Astrocyte (in vitro differentiated cells and primary cell): Measurements from ENCODE around the gene GSTA2. TPM values are rescaled to one million over a fixed set of nuclear protein-coding genes. Genes with fewer than 3 reads are reported as not detected.
A peak's percentile ranks its signal among the peaks of the same experiment; 100 is the strongest.

Experiments
- DNase-seq: peaks from one replicate; pipeline ENCODE4 v3.0.0-alpha.2; 2010; ENCODE audit warnings: low read depth
- FAIRE-seq: peaks from 2 replicates; lab custom pipeline; 2011; peaks lifted over from hg19 to GRCh38; lab: Jason Lieb, UNC
- H2AFZ ChIP-seq: 2 replicates; pipeline ENCODE4 v1.6.0; 2012; ENCODE audit warnings: low read depth, low read length, inconsistent platforms
- H3K27ac ChIP-seq: 2 replicates; pipeline ENCODE4 v1.5.1; 2011; ENCODE audit warnings: low read depth, low read length, inconsistent platforms
- H3K27me3 ChIP-seq: 2 replicates; pipeline ENCODE4 v1.6.0; 2011; ENCODE audit warnings: low read length, inconsistent platforms; ENCODE audit not compliant: insufficient read depth
- H3K36me3 ChIP-seq: 2 replicates; pipeline ENCODE4 v1.5.1; 2011; ENCODE audit warnings: low read length, inconsistent platforms; ENCODE audit not compliant: insufficient read depth
- H3K4me1 ChIP-seq: 2 replicates; pipeline ENCODE4 v1.5.1; 2011; ENCODE audit warnings: low read length, inconsistent platforms; ENCODE audit not compliant: insufficient read depth
- H3K4me2 ChIP-seq: 2 replicates; pipeline ENCODE4 v1.6.0; 2012; ENCODE audit warnings: low read length, inconsistent platforms
- H3K4me3 ChIP-seq: 2 replicates; pipeline ENCODE4 v1.5.1; 2011; ENCODE audit warnings: low read depth, mild to moderate bottlenecking, low read length, inconsistent platforms; ENCODE audit not compliant: insufficient read depth
- H3K79me2 ChIP-seq: 2 replicates; pipeline ENCODE4 v1.6.0; 2012; ENCODE audit warnings: mild to moderate bottlenecking, low read length, inconsistent platforms; ENCODE audit not compliant: insufficient read depth
- H3K9ac ChIP-seq: 2 replicates; pipeline ENCODE4 v1.6.0; 2012; ENCODE audit warnings: mild to moderate bottlenecking, low read length, inconsistent platforms
- H3K9me3 ChIP-seq: 2 replicates; pipeline ENCODE4 v1.5.1; 2012; ENCODE audit warnings: low read depth, mild to moderate bottlenecking, low read length, inconsistent platforms; ENCODE audit not compliant: insufficient read depth
- H4K20me1 ChIP-seq: 2 replicates; pipeline ENCODE4 v1.6.0; 2012; ENCODE audit warnings: low read length, inconsistent platforms; ENCODE audit not compliant: insufficient read depth
- H3K27ac Mint-ChIP-seq: one replicate; pipeline ENCODE4 v1.8.0; 2021; ENCODE audit warnings: mild to moderate bottlenecking, mixed read lengths; ENCODE audit not compliant: unreplicated experiment
- H3K27me3 Mint-ChIP-seq: one replicate; pipeline ENCODE4 v1.8.0; 2021; ENCODE audit warnings: low read depth, mixed read lengths; ENCODE audit not compliant: unreplicated experiment
- H3K36me3 Mint-ChIP-seq: one replicate; pipeline ENCODE4 v1.8.0; 2021; ENCODE audit warnings: low read depth, mixed read lengths; ENCODE audit not compliant: unreplicated experiment
- H3K4me1 Mint-ChIP-seq: one replicate; pipeline ENCODE4 v1.8.0; 2021; ENCODE audit warnings: low read depth, mixed read lengths; ENCODE audit not compliant: unreplicated experiment
- H3K4me3 Mint-ChIP-seq: one replicate; pipeline ENCODE4 v1.8.0; 2021; ENCODE audit warnings: mild to moderate bottlenecking, moderate library complexity, mixed read lengths; ENCODE audit not compliant: unreplicated experiment
- H3K9me3 Mint-ChIP-seq: one replicate; pipeline ENCODE4 v1.8.0; 2021; ENCODE audit warnings: mild to moderate bottlenecking, mixed read lengths; ENCODE audit not compliant: unreplicated experiment
- CTCF ChIP-seq: IDR thresholded peaks from 2 replicates; pipeline ENCODE4 v1.5.1; 2011; ENCODE audit warnings: low read depth, mild to moderate bottlenecking, inconsistent platforms, low read length, moderate library complexity; ENCODE audit not compliant: insufficient read depth
- EZH2 ChIP-seq: IDR thresholded peaks from 2 replicates; pipeline ENCODE4 v1.6.1; 2012; ENCODE audit warnings: mild to moderate bottlenecking, low read length, inconsistent platforms; ENCODE audit not compliant: insufficient read depth
- total RNA-seq: library from RNA; stranded (reverse); gene quantifications from 2 replicates; pipeline ENCODE4 v1.2.1, GENCODE V29; 2021

Gene GSTA2
- total RNA-seq, 1 donor from 2014 or later = not detected

GRCh38 chr6:52728394-52728793, 34.9 kb downstream of the GSTA2 start:
- Histone ChIP-seq H3K9ac (no peak overlapping the region), H2AFZ (no peak overlapping the region), H4K20me1 (no peaks in the 10 kb centered on the region), H3K27me3 (no peaks in the 10 kb centered on the region), H3K36me3 (no peaks in the 10 kb centered on the region), H3K9me3 (no peaks in the 10 kb centered on the region), H3K27ac (no peak overlapping the region), H3K4me3 (no peak overlapping the region), H3K79me2 (no peaks in the 10 kb centered on the region), H3K4me1 (no peaks in the 10 kb centered on the region), H3K4me2 (no peak overlapping the region)
- FAIRE-seq (no peak), DNase-seq (peak; percentile 68)
- Mint-ChIP-seq H3K27ac (no peak overlapping the region), H3K27me3 (peaks cover 3% of the 10 kb centered on the region), H3K36me3 (no peaks in the 10 kb centered on the region), H3K4me1 (peaks cover 11% of the 10 kb centered on the region), H3K4me3 (no peak overlapping the region), H3K9me3 (no peaks in the 10 kb centered on the region)
- TF ChIP-seq CTCF (no peak), EZH2 (no peak)

- Mint-ChIP-seq H3K27me3 (peaks cover 3% of the 10 kb centered on the region), H3K9me3 (no peaks in the 10 kb centered on the region), H3K36me3 (no peaks in the 10 kb centered on the region), H3K27ac (no peak overlapping the region), H3K4me3 (no peak overlapping the region), H3K4me1 (peaks cover 11% of the 10 kb centered on the region)
- no peak overlapping the region for H3K4me2 ChIP-seq
- DNase-seq = no peak
- H3K9ac ChIP-seq = no peak overlapping the region
- H3K9me3 ChIP-seq = no peaks in the 10 kb centered on the region
- no peaks in the 10 kb centered on the region for H3K4me1 ChIP-seq
- H3K79me2 ChIP-seq = no peaks in the 10 kb centered on the region
- TF ChIP-seq CTCF (no peak), EZH2 (no peak)
- H3K36me3 ChIP-seq = no peaks in the 10 kb centered on the region
- H3K27ac ChIP-seq = no peak overlapping the region
- no peak for FAIRE-seq
- H4K20me1 ChIP-seq = no peaks in the 10 kb centered on the region
- H3K27me3 ChIP-seq = no peaks in the 10 kb centered on the region
- no peak overlapping the region for H2AFZ ChIP-seq
- no peak overlapping the region for H3K4me3 ChIP-seq
Observed at GRCh38 chr6:52727908-52728307, 35.4 kb downstream of the GSTA2 start.

- H3K4me1 Mint-ChIP-seq = peaks cover 11% of the 10 kb centered on the region
- FAIRE-seq (no peak), DNase-seq (peak; percentile 22)
- no peaks in the 10 kb centered on the region for H3K9me3 Mint-ChIP-seq
- no peak overlapping the region for H3K9ac ChIP-seq
- H3K79me2 ChIP-seq = no peaks in the 10 kb centered on the region
- H3K9me3 ChIP-seq = no peaks in the 10 kb centered on the region
- H3K27ac Mint-ChIP-seq = peak overlapping the region; percentile 21
- no peak overlapping the region for H3K4me2 ChIP-seq
- peak overlapping the region; percentile 23 for H2AFZ ChIP-seq
- no peaks in the 10 kb centered on the region for H3K27me3 ChIP-seq
- H3K36me3 Mint-ChIP-seq = no peaks in the 10 kb centered on the region
- H3K4me3 ChIP-seq = no peak overlapping the region
- no peaks in the 10 kb centered on the region for H3K4me1 ChIP-seq
- H4K20me1 ChIP-seq = no peaks in the 10 kb centered on the region
- peaks cover 3% of the 10 kb centered on the region for H3K27me3 Mint-ChIP-seq
- H3K27ac ChIP-seq = no peak overlapping the region
- no peaks in the 10 kb centered on the region for H3K36me3 ChIP-seq
- no peak overlapping the region for H3K4me3 Mint-ChIP-seq
- TF ChIP-seq CTCF (no peak), EZH2 (no peak)
Observed at GRCh38 chr6:52726741-52727535, 36.3 kb downstream of the GSTA2 start.
